GM18505 (cell line): ENCODE measurements around the gene SMIM22.

Experiments
- ATAC-seq: cut with Tn5 transposase; IDR thresholded peaks from one replicate; pipeline ENCODE4 v1.9.1; 2021; ENCODE audit not compliant: unreplicated experiment
- POLR2A ChIP-seq: IDR thresholded peaks from 4 replicates; pipeline ENCODE4 v1.6.1; 2011; ENCODE audit warnings: borderline replicate concordance; ENCODE audit not compliant: insufficient read depth, insufficient read length; ENCODE audit errors: extremely low read depth

Gene SMIM22

GRCh38 chr16:4813251-4814003, 18.3 kb downstream of the SMIM22 start:
- TF ChIP-seq POLR2A: no peak
- ATAC-seq: no peak

- no peak for TF ChIP-seq POLR2A
- no peak for ATAC-seq
These were observed 18.9 kb downstream of the SMIM22 start for GRCh38 chr16:4814046-4814445.

GRCh38 chr16:4814542-4815173, 19.5 kb downstream of the SMIM22 start:
- ATAC-seq: no peak
- no peak for TF ChIP-seq POLR2A

GRCh38 chr16:4820652-4821051, 25.5 kb downstream of the SMIM22 start:
- ATAC-seq: no peak
- no peak for TF ChIP-seq POLR2A

- ATAC-seq: no peak
These were observed 30.0 kb downstream of the SMIM22 start for GRCh38 chr16:4825196-4825595.

GRCh38 chr16:4826526-4826925, 31.4 kb downstream of the SMIM22 start:
- no peak for TF ChIP-seq POLR2A
- ATAC-seq: no peak

More at GRCh38 chr16:4825196-4825595, 30.0 kb downstream of the SMIM22 start:
- no peak for TF ChIP-seq POLR2A

- ATAC-seq: no peak
- no peak for TF ChIP-seq POLR2A
These were observed 31.8 kb downstream of the SMIM22 start for GRCh38 chr16:4826980-4827379.

- ATAC-seq: no peak
- no peak for TF ChIP-seq POLR2A
These were observed 33.6 kb downstream of the SMIM22 start for GRCh38 chr16:4828567-4829321.

- no peak for ATAC-seq
These were observed 35.2 kb downstream of the SMIM22 start for GRCh38 chr16:4830408-4830807.

GRCh38 chr16:4831616-4832015, 36.4 kb downstream of the SMIM22 start:
- ATAC-seq: no peak
- TF ChIP-seq POLR2A: no peak

More at GRCh38 chr16:4830408-4830807, 35.2 kb downstream of the SMIM22 start:
- TF ChIP-seq POLR2A: no peak

GRCh38 chr16:4832698-4833343, 37.7 kb downstream of the SMIM22 start:
- ATAC-seq: no peak
- no peak for TF ChIP-seq POLR2A

GRCh38 chr16:4833584-4833983, 38.4 kb downstream of the SMIM22 start:
- no peak for ATAC-seq
- no peak for TF ChIP-seq POLR2A

GRCh38 chr16:4836727-4837126, 41.6 kb downstream of the SMIM22 start:
- no peak for TF ChIP-seq POLR2A
- no peak for ATAC-seq
